Activated T-cell treated with anti-CD3 and anti-CD28 coated beads for 1 hour (primary cell): ENCODE data around the gene PHTF2.

ENCODE experiments used
- DNase-seq: peaks from one replicate; pipeline ENCODE4 v3.0.0-alpha.2; 2020; ENCODE audit warnings: low read depth

Gene PHTF2

DNA sequence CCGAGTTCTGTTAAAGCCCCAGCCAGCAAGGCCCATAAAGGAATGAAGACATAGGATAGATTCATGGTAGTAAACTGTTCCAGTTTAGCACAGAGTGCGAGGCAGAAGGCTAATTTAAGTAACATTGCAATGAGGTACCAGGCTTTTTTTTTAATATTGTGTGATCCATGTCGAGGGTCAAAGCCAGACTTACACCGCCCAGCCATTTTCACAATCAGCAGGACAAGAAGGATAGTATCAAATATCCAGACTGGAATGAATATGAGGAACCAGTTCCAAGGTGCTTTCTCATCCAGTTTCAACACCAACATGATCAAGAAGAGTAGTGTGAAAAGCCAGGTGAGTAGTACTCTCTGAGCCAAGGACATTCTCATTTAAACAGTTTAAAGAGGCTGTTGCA, 4.6 kb upstream of the PHTF2 start:
- DNase-seq: no peak

DNA sequence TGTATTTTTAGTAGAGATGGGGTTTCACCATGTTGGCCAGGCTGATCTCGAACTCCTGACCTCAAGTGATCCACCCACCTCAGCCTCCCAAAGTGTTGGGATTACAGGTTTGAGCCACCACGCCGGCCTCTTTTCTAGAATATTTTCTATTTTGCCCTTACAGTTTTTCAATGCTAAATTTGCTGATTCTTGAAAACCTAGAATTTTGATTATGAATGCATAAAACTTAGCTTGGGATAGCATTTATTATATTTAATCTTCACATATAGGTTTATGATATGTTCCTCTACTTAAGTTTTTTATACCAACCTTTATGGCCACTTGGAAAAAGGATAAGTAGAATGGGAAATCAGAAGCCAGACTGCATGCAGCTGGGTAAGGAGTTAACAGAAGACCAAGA, 2.5 kb upstream of the PHTF2 start:
- DNase-seq: no peak

DNA sequence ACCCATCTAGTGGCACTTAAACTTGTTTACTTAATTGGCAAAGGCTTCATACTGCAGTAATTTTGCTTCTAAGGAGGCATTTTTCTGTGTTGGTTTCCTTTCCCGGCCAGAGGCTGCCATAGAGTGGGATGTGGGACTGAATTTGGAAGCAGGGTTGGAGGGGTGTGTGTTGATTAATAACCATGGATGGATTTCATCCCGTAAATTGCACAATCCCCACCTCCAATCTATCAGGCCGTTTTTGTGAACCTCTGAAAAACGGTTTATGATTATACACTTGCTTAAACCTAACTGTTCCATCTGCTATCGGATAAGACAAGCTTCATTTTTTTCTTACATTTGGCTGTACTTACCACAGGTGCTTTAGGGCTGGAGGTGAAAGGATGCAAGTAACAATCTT, 1.6 kb upstream of the PHTF2 start:
- no peak for DNase-seq

DNA sequence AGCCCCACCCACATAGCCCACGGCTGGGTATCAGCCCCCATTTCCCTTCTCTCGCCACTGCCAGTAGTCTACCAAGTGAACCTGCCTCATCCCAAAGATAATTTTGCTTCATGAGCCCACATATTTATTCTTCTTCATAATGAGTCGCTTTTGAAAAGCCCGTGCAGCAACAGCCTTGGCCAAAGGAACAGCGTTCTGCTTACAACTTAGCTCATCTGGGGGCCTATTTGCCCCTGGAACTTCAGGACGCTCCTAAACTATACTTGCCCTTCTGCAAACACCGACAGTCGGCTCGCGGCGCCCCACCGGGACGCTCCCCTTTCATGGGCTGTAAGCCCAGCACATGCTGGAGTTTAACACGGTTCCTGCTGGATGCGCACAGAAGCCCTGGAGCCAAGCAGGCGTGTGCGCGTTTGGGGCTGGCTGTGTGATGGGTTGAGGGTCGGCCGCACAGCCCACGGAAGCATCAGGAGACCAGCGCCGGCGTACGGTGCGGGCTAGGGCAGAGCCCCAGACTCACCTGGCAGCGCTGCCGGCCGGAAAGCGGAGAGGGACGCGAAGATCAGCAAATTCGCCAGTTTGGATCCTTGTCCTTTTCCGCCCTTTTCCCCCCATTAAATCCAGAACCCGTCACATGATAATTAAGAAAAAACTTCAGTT, 709 bp upstream of the PHTF2 start:
- no peak for DNase-seq

DNA sequence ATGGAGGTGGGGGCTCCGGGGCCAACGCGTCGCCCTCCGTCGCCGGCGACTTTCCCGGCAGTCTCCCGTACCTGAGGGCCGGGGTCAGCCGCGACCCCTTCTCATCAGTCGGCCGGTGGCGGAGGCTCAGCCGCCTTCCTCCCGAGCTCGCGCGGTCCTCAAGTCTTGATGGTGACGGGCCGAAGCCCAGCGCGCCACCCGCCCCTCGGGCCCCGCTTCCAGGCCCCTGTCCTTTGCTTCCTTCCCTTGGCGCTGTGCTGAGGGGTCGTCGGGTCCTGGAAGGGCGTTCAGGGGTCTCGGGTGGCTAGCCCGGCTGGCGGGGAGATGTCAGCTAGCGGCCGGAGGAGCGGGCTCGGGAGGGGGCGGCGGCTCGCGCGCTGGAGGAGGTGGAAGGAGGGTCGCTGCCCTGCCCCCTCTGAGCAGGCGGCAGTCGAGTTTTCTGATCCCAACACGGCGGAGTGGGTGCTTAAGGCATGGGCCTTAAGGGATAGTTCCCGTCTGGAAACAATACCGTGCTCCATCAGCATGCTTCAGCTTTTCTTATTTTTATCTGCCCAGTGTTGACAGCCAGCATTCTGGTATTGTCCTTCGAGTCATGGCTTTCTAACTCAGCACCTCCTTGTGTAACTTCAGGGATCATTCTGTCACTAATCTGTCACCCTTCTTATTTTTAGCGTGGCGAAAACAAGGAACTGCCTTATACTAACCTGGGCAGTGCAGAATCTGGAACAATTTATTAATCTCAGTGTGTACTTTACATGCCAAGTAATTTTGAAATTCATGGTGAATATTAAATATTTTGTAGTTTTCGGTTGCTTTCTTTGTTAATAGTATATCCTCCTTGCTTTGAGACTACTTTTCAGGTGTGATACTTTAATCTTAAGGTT, 748 bp downstream of the PHTF2 start:
- peak; percentile 5 for DNase-seq

DNA sequence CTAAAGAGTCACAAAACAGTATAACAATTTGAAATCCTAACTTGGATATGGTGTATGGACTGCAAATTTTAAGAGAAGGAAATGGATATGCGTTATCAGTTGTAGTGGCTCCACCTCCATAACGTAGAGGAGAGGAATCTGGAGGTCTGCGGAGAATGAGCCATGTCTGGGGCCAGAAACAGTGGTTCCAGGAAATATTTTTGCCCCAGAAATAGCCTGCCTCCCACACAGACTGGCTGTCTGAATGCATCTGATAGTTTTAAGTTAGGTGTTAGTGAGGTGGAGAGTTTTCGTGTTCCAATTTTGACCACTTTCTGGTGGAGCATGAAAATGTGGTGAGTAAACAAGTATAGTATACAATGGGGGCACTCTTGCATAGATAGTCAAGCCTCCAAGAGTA, 1.6 kb downstream of the PHTF2 start:
- DNase-seq: no peak

DNA sequence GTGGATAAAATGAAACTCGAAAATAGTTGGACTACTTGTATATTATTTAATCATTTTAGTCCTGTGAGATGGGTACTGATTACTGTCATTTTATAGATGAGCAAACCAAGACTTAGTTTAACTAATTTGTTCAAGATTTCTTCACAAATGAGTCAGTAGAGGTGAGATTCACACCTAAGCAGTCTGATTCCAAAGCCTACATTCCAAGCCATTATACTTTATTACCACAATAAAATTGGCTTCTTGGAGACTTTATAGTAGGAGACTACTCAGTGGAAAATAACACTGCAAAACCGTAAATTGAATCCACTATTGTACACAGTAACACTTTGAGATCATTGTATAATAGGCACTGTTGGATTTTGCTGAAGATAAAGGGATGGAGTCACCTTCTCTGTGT, 2.2 kb downstream of the PHTF2 start:
- no peak for DNase-seq

DNA sequence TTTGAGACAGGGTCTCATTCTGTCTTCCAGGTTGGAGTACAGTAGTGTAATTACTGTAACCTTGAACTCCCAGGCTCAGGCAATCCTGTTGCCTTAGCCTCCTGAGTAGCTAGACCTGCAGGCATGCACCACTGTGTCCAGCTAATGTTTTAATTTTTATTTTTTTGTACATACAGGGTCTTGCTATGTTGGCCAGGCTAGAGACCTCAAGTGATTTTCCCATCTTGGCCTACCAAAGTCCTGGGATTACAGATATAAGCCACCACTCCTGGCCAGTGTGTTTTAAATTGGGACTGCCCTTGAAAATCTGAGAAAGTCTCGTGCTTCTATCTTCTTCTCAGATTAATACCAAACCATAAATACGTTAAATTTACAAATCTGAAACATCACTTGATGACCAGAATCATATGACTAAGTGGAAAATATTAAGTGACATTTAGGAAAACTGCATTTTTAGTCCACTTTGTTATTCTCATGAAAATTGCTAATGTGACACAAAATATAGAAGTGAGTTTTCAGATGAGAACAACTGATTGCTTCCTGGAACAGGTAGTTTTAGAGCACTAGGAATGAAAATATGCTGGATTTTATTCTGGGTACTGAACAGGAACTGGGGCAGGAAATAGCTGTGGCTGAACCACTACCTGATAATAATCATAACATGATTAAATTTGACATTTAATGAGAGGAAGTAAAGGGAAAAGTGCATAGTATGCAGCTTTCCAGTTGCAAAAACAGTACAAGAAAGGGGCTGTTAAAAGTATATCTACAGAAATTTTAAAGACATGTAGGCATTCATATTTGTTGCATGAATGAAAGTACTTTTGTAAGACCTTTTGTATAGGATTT, 4.2 kb downstream of the PHTF2 start:
- DNase-seq: no peak

DNA sequence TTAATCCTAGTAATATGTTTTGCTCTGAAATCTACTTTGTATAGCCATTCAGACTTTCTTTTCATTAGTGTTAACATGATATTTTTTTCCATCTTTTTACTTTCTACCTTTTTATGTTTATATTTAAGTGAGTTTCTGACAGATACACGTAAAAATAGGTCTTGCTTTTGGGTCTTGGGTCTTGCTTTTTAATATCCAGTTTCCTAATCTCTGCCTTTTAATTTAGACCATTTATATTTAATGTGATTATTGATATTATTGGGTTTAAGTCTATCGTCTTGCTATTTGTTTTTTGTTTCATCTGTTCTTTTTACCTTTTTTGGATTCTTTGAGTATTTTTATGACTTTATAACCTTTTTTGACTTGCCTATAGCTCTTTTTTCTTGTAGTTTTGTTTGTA, 7.9 kb downstream of the PHTF2 start:
- DNase-seq: no peak

DNA sequence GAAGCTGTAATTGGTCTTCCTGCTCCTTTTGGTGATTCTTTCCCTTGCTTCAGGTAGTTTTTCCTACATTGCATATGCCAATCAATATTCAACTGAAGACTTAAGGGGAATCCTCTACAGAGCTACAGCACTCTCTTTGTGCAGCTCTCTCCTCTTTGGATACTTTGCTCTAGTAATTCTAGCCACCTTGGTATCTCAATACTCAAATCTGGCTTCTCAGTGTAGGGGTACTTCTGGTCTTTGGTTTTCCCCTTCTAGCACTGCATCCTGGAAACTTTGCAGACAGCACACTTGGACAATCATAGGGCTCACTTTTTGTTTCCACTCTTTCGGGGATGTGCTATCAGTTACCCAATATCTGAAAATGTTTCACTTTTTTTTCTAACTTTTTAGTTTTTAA, 9.9 kb downstream of the PHTF2 start:
- DNase-seq: no peak

DNA sequence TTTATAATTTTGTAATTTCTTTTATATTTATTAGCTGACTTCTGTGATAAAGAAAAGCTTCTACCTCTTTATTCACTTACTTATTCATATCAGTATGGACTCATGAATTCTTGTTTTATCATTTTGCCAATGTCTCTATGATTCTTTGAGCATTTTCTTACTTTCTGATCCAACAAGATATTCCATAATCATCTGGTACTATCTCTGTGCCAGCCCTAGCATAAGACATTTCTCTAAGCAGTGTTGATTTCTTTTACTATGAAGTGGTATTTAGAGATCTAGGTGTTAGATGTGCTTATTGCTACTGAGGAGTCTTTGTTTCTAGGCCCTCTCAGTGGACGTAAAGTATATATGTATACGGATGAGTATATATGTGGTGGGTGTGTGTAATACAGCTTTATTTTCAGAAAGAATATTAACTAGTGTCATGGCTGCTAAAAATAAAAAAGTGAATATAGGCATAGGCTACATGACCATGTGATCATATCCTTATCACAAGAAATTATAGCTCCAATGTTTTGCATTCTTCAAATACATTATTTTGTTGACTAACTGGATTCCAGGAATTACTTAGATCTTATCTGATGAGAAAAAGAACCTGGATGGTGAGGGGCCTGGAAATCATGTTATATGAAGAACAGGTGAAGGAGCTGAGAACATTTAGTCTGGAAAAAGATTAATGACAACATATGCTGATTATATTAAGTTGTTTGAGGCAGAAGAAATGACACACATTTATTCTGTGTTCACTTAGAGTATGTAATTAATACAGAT, 13.1 kb downstream of the PHTF2 start:
- no peak for DNase-seq

DNA sequence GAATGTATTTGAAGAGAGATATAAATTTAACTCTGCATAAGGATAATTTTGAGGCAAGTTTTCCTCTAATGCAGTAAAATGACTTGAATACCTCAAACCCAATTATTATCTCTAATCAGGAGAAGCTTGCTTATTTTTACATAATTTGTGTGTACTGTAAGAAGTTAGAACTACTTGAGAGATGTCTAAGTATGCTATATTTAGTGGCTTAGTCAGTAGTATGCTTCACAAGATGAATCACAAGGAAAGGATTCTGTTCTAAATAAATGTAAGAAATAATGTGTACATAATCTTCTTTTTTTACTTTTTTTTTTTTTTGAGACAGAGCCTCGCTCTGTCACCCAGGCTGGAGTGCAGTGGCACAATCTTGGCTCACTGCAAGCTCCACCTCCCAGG, 13.7 kb downstream of the PHTF2 start:
- no peak for DNase-seq

DNA sequence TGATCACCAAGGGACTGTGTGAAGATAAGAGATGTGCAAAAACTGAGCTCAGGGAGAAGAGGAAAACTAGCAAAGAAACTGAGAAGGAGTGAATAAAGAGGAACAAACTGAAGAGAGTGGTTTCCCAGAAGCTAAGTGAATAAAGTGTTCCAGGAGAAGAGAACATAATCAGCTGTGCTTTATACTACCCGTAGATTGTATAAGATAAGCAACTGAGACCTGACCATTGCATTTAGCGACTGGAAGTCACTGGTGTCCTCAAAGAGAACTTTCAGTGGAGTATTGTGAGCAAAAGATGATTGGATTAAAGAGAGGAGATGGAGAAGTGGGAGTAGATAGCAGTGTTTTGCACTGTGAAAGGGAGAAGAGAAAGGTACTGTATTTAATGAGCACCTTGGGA, 14.6 kb downstream of the PHTF2 start:
- no peak for DNase-seq

DNA sequence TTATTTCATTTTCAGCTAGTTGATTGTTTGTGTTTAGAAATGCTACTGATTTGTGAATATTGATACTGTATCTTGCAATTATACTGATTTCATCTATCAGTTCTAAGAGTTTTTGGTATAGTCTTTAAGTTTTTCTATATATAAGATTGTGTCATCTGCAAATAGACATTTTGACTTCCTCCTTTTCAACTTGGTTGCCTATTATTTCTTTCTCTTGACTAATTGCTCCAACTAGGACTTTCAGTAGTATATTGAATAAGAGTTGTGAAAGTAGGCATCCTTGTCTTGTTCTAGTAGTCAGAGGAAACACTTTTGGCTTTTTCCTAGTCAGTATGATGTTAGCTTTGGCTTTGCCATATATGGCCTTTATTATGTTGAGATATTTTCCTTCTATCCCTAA, 20.4 kb downstream of the PHTF2 start:
- no peak for DNase-seq

DNA sequence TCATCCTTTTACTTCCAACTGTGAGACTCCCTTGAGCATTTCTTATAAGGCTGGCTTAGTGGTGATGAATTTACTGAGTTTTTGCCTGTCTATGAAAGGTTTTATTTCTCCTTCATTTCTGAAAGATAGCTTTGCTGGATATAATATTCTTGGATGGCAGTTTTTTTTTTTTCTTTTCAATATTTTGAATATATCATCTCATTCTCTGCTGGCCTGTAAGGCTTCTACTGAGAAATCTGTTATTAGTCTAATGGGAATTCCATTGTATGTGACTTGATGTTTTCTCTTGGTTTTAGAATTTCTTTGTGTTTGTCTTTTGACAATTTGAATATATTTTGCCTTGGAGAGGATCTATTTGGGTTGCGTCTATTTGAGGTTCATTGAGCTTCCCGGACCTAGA, 22.4 kb downstream of the PHTF2 start:
- DNase-seq: no peak

DNA sequence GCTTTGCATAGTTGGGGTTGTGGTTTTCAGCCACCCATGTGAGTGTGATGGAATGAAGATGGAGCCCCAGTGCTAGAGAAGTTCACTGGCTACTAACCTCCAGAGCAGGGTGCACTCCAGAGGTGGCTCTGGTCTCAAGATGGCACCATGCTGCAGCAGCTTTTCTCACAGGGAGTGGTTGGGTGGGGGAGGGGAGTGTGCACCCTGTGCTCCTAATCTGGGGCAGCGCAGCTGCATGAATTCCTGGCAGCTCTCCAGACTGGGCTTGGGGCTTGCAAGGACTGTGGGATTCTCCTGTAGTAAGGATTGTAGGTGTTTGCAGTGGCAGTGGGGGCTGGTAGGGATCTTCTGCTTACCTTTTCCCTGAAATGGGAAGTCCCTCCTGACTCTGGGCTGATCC, 23.7 kb downstream of the PHTF2 start:
- DNase-seq: no peak

DNA sequence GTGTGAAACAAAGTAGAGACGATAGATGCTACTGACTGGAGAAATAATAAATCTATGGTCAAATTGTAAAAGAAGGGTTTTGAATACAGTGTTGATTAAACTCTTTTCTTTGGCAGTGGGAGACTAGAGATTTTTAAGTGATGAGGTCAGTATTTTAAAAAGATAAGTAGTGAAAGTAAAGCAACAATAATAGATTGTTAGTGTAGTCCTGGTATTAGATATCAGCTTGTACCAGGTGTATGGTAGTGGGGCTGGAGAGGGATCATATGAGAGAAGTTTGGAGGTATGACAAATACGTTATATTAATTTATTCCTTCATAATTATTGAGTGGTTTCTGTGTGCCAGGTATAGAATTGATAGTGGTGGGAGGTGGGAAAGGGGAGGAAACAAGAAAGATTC, 25.2 kb downstream of the PHTF2 start:
- no peak for DNase-seq

DNA sequence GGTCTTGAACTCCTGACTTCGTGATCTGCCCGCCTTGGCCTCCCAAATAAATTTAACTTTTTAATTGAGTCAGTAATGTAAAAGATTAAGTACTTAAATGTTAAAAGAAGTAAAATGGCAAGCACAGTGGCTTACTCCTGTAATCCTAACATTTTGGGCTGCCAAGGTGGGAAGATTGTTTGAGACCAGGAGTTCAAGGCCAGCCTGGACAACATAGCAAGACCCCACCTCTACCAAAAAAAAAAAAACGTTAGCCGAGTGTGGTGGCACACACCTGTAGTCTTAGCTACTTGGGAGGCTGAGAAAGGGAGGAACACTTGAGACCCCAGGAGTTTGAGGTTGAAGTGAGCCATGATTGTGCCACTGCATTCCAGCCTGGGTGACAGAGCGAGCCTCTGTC, 26.1 kb downstream of the PHTF2 start:
- no peak for DNase-seq

DNA sequence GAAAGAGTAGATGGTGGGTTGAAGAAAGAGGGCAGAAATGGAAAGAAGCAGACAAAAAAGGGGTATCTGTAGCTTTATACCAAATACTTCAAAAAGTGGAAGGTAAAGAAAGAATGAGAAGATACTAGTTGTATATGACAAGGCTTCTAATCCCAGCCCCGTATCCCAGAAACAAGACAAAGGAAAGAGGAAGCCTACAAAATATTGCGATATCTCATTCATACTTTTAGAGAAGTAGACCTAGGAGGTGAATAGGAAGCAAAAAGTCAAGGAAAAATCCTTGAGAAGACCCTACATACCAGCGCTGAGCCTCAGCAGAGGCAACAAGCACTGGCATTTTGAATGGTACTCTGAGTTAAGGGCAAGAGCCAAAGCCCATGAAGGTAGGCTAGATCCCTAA, 26.6 kb downstream of the PHTF2 start:
- DNase-seq: no peak

DNA sequence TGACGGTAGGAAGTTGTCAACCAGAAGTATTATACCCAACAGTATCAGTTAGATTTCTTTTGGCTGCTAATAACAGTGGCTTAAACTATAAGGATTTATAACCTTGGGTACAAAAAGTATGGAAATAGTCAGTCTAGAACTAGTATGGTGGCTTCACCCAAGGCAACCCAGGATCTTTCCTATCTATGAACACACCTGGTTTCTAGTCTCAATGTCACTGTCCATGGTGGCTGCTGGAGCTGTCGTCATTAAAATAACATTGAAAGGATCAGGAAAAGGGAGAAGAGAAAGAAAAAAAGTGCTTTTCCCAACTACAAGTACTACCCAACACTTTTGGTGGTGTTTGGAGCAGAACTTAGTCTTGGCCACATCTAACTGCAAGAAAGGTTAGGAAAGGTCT, 27.7 kb downstream of the PHTF2 start:
- DNase-seq: no peak

DNA sequence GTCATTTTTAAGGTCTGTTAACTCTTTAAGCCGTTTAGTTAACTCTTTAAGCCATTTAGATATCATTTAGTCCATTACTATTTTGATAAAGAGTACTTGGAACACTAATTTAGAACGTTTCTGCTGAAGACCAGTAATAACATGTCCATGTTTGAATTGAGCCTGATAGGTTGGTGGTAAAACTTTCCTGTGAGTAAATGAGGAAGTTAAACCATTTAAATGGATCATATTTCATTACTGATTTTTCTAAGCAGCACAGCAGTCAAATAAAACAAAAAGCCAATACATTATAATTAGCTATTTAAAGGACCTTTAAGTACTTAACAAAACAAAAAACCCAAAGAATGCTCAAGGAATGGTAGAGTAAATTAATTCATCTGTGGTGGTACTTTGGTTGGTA, 29.4 kb downstream of the PHTF2 start:
- no peak for DNase-seq
